LNCAP (cell line): ENCODE data around the gene SH3RF3.

Experiments used
- TF ChIP-seq, protein P1 (sequence below): fragments of 450-650 bp; IDR thresholded peaks from 2 replicates; pipeline ENCODE4 v1.5.1; 2017; ENCODE audit warnings: mild to moderate bottlenecking

The SH3RF3 gene

DNA sequence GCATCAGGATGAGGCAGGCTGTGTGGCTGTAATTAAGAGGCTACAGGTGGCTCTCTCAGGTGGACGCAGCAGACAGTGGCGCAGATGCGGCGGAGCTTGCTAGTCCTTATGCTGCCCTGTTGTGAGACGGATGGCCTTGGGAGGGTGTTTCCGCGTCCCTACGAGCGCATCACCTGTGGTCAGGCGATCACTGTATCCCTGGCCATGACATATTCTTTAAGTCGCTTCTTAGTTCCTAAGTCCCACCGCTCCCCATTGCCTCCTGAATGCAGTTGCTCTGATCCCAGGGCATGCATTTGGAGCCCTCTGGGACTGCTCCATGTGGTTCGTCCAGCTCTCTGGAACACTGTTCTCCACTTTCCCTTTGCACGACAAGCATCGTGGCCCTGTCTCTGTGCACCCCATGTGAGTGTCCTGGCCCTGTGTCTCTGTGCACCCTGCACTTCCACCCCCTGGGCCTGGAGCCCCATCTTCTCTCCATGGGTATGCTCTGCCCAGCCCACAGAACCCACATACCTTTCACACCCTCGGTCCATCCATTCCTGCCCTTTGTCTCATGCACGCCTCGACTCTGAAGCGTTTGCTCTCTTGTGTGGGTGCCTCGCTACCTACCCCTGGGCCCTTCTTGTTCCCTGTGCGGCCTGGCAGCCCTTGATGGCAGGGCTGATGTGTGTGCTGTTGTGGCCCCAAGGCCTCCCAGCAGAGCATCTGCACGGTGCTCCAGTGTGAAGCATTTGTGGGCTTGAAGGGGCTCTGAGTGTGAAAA, 74.4 kb downstream of the SH3RF3 start:
- TF ChIP-seq, protein P1, sequence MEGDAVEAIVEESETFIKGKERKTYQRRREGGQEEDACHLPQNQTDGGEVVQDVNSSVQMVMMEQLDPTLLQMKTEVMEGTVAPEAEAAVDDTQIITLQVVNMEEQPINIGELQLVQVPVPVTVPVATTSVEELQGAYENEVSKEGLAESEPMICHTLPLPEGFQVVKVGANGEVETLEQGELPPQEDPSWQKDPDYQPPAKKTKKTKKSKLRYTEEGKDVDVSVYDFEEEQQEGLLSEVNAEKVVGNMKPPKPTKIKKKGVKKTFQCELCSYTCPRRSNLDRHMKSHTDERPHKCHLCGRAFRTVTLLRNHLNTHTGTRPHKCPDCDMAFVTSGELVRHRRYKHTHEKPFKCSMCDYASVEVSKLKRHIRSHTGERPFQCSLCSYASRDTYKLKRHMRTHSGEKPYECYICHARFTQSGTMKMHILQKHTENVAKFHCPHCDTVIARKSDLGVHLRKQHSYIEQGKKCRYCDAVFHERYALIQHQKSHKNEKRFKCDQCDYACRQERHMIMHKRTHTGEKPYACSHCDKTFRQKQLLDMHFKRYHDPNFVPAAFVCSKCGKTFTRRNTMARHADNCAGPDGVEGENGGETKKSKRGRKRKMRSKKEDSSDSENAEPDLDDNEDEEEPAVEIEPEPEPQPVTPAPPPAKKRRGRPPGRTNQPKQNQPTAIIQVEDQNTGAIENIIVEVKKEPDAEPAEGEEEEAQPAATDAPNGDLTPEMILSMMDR = no peak

DNA sequence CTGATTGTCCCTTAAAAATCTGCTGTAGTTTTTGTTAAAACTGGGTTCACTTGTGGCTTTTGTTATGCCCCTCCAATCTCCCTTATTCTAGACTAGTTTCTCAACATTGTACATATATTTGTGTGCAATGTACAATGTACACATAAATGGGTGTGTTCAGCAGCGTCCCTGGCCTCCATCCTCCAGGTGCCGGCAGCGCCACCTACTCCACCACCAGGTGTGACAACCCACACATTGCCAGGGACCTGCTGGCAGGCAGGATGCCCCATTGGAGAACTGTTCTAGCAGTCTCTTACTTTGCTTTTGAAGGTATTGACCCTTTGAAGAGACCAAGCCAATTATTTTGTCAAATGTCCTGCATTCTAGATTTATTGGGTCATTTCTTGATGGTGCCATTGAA, 75.4 kb downstream of the SH3RF3 start:
- TF ChIP-seq, protein P1 = no peak

DNA sequence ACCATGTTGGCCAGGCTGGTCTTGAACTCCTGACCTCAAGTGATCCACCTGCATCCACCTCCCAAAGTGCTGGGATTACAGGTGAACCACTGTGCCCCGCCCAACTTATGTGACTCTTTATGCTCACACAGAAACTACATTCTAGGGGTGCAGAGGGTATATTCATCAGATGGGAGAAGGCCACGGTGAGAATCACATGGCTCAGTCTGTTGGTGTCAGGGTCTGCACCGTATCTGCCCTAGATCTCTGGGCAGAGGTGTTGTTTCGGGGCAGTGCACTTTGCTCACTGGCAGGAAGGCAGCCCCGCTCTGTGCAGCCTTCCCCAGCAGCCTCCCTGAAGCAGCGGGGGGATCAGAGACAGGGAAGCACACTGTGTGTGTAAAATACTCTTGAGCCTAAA, 76.4 kb downstream of the SH3RF3 start:
- TF ChIP-seq, protein P1 = no peak

DNA sequence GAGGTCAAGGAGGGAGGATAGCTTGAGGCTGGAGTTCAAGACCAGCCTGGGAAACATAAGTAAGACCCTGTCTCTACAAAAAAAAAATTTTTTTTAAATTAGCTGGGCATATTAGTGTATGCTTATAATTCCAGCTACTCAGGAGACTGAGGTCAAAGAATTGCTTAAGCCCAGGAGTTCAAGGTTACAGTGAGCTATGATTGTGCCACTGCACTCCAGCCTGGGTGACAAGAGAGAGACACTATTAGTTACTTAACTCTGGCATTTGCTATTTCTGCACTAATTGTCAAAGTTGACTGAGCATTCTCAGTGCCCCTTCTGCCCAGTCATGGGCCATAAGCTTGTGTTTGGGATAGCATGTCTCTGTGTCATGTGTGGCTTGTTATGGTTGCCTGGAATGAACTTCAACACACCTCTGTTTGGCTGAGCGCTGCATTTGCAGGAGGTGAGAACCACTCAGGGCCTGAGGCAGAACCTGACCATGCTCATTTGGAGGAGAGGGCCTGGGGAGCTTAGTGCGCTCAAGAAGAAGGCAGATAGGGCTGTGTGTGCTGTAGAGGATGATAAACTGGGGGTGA, 77.7 kb downstream of the SH3RF3 start:
- TF ChIP-seq, protein P1 = no peak

DNA sequence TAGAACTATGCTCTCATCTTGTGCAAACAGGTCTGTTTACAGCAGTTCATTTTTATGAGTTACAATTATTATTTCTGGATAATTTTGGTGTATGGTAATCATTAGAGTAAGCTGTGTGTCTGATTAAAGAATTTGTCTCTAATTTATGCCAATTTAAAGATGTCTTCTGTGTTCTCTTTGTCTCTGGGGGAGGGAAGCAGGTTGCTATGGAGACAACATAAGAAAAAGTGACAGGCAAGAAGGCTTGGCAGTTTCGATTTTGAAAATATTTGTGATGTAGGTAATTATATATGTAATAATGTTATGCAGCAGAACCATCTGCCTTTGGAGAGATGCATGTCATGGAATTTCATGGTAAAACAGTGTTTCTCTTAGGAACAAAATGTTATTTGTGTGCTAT, 78.2 kb downstream of the SH3RF3 start:
- TF ChIP-seq, protein P1 = no peak

DNA sequence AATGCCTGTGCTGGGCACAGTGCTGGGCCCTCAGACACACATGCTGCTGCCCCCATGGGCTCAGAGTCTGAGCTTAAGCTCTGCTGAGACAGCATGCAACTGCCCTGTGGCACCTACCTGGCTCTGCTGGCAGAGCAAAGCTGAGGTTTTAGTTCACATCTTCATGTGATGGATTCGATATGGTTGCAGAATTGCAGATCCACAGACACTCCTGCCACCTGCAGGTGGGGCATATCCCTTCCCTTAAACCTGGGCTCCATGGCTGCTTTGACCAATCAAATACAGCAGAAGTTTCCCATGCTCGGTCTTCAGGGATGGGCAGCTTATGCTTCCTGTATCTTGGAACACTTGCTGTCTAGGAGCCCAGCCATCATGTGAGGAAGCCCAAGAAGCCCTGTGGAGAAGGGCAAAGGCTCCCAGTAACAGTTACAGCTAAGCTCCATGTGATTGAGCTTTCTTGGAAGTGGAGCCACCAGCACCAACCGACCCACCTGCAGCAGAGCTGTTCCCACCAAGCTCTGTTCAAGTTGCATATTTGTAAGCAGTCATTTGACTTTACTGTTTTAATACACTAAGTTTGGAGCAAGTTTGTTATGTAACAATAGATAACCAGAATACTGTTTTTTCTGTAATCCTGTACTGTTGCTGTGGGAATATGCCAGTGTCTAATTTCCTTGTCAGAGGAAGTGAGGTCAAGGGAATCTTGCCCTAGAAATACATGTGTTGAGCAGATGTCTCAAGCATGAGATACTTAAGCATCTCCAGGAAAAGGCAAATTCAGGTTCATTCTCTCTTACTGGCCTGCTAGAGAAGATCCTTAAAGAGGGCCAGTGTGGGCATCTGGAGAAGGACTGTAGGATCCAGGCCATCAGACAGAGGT, 79.3 kb downstream of the SH3RF3 start:
- TF ChIP-seq, protein P1 = no peak

DNA sequence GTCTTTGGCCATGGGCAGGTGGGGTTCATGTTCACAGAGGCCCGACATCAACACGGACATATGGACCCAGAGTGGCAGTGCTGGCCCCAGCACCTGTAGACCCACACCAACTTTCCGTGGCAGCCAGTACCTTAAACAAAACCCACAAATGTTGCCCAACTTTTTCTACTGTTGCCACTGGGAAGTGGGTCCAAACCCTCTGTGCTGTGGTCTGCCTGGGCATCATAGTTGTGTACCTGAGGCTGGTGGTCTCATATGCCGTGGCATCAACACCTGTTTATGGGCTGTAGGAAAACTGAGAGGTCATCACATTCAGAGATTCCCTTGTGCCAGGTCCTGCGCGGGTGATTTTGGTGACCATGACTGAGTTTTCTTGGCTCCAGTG, 79.9 kb downstream of the SH3RF3 start:
- TF ChIP-seq, protein P1 = no peak
